GM12878 (cell line): ENCODE results near the gene CD300LG. TPM values are rescaled to one million over a fixed set of nuclear protein-coding genes. Genes with fewer than 3 reads are reported as not detected.
A peak's percentile ranks its signal among the peaks of the same experiment; 100 is the strongest.
"Not testable (repeated sequence)": the region's sequence is repeated elsewhere in the genome, so short reads cannot be mapped to it uniquely, and the experiment has no call there.

Source experiments
- ATAC-seq: fragments of 200-7000 bp; cut with Tn5 transposase; 3 replicates; pipeline ENCODE4 v1.9.1; 2020; ENCODE audit warnings: mild to moderate bottlenecking, moderate library complexity
- BruUV-seq: library from RNA; stranded (reverse); fragments of 400-500 nt; replicated peaks from 2 replicates; lab custom pipeline; 2021; lab: Mats Ljungman, UMichigan
- CTCF ChIA-PET: fragments of 300-600 bp; sonication (Branson Sonifier 250); formaldehyde crosslinking; extraction: SDS; loops from one replicate; lab custom pipeline; 2021; ENCODE audit warnings: inconsistent platforms; lab: Yijun Ruan, JAX
- POLR2A ChIA-PET: fragments of 350-600 bp; formaldehyde crosslinking; extraction: SDS; loops from one replicate; lab custom pipeline; 2021; ENCODE audit warnings: inconsistent platforms; lab: Charles Lee
- RAD21 ChIA-PET: fragments of 300-600 bp; sonication (Branson Sonifier 250); formaldehyde crosslinking; loops from one replicate; lab custom pipeline; 2023; ENCODE audit warnings: antibody characterized with exemption; ENCODE audit not compliant: unreplicated experiment; lab: Charles Lee
- SMC1A ChIA-PET: fragments of 300-600 bp; sonication (Branson Sonifier 250); formaldehyde crosslinking; loops from one replicate; lab custom pipeline; 2023; ENCODE audit not compliant: unreplicated experiment, uncharacterized antibody; lab: Charles Lee
- DNase-seq: peaks from one replicate; pipeline ENCODE4 v3.0.0-alpha.2; 2011; ENCODE audit warnings: low read depth, low spot score
- FAIRE-seq: peaks from 3 replicates; lab custom pipeline; 2011; peaks lifted over from hg19 to GRCh38; lab: Jason Lieb, UNC
- H2AFZ ChIP-seq: 2 replicates; pipeline ENCODE4 v1.6.0; 2011; ENCODE audit warnings: low read depth, low read length, control low read depth; ENCODE audit not compliant: control insufficient read depth
- H3K27ac ChIP-seq: 2 replicates; pipeline ENCODE4 v1.5.1; 2011; ENCODE audit warnings: control low read depth; ENCODE audit not compliant: control insufficient read depth, insufficient read depth
- H3K27me3 ChIP-seq, 2 experiments: replicated peaks in 1 of 2; 2 replicates each; pipeline versions ENCODE4 v1.6.0 to v1.6.1; 2011; ENCODE audit warnings: low read length in 1 of 2; ENCODE audit not compliant: control insufficient read depth in 2 of 2, insufficient read depth in 2 of 2
- H3K36me3 ChIP-seq, 2 experiments: 2 replicates each; pipeline ENCODE4 v1.5.1; 2011; ENCODE audit warnings: low read length in 1 of 2; ENCODE audit not compliant: control insufficient read depth in 2 of 2, insufficient read depth in 2 of 2
- H3K4me1 ChIP-seq: 2 replicates; pipeline ENCODE4 v1.6.1; 2011; ENCODE audit warnings: mild to moderate bottlenecking, low read length, moderate library complexity, mixed read lengths; ENCODE audit not compliant: control insufficient read depth, insufficient read depth
- H3K4me2 ChIP-seq: 2 replicates; pipeline ENCODE4 v1.6.0; 2011; ENCODE audit warnings: control low read depth; ENCODE audit not compliant: control insufficient read depth, insufficient read depth
- H3K4me3 ChIP-seq: fragments of 200-600 bp; sonication (generic); 2 replicates; pipeline ENCODE4 v1.5.1; 2016
- H3K79me2 ChIP-seq: 2 replicates; pipeline ENCODE4 v1.6.0; 2011; ENCODE audit warnings: low read length; ENCODE audit not compliant: control insufficient read depth, insufficient read depth
- H3K9ac ChIP-seq: 2 replicates; pipeline ENCODE4 v1.8.0; 2011; ENCODE audit warnings: low read length, control low read depth, mixed read lengths; ENCODE audit not compliant: control insufficient read depth, insufficient read depth
- H3K9me3 ChIP-seq: replicated peaks from 3 replicates; pipeline ENCODE4 v1.5.1; 2011; ENCODE audit warnings: mild to moderate bottlenecking, low read length; ENCODE audit not compliant: control insufficient read depth, insufficient read depth
- H4K20me1 ChIP-seq: 2 replicates; pipeline ENCODE4 v1.6.0; 2011; ENCODE audit not compliant: control insufficient read depth, insufficient read depth
- ESRRA ChIP-seq: IDR thresholded peaks from 2 replicates; pipeline ENCODE4 v1.6.1; 2012; ENCODE audit warnings: mild to moderate bottlenecking, low read length, improper control_type of control experiment
- SPI1 ChIP-seq: IDR thresholded peaks from 2 replicates; pipeline ENCODE4 v1.6.1; 2011; ENCODE audit warnings: low read depth, mild to moderate bottlenecking, low read length, moderate library complexity, borderline replicate concordance; ENCODE audit not compliant: insufficient read depth
- WGBS: methylation state at CpG from one replicate; pipeline ENCODE4 v1.1.6; 2016; ENCODE audit warnings: low lambda C conversion rate; ENCODE audit not compliant: insufficient replicate concordance, insufficient coverage; ENCODE audit errors: missing lambda C conversion rate; 5-methylcytosine and 5-hydroxymethylcytosine counted together
- in situ Hi-C: fragments of 300-500 bp; cut with MboI; formaldehyde crosslinking; loops from 9 replicates; pipeline ENCODE4 v1.14.3; 2018; ENCODE audit warnings: mixed read lengths
- intact Hi-C: fragments of 100-400 bp; cut with micrococcal nuclease; formaldehyde crosslinking; loops from one replicate; pipeline ENCODE4 v1.14.2; 2022; ENCODE audit not compliant: unreplicated experiment
- polyA plus RNA-seq, 11 experiments: library from polyadenylated mRNA; depleted of rRNA in 4 of 11; unstranded in 6 of 11; stranded (reverse) in 5 of 11; fragments of >200 nt; fragmentation: Nextera tagmentation in 4 of 11; fragmentation: Illumina TruSeq in 1 of 11; extraction: Ambion mirVana in 4 of 11; extraction: Trizol in 1 of 11; gene quantifications; 1 replicate in 1 of 11; 2 replicates in 10 of 11; pipeline versions ENCODE4 v1.2.1 to v1.2.3, GENCODE V29; 2011 to 2016; ENCODE audit warnings: inconsistent platforms in 2 of 11, missing spikeins in 2 of 11, low read depth in 1 of 11
- total RNA-seq, 4 experiments: library from RNA; depleted of rRNA in 3 of 4; stranded (reverse); fragments of >200 nt in 3 of 4; fragmentation: Illumina TruSeq in 1 of 4; extraction: Trizol in 1 of 4; gene quantifications; 2 replicates each; pipeline versions ENCODE4 v1.2.1 to v1.2.3, GENCODE V29; 2013 to 2021

Gene CD300LG
- total and polyA plus RNA-seq, 10 of the 15 experiments (the other 5 are each of a cell fraction or from before 2014, with no cell fraction given) = not detected

- H3K4me1 ChIP-seq = no peaks in the 10 kb centered on the region
- 27% methylated on average over 10 of the region's 10 CpGs for WGBS
- in situ Hi-C loops = no loop called here
- H3K27me3 ChIP-seq = no peaks in the 10 kb centered on the region; a peak in 1 of 4 replicates
- H3K4me3 ChIP-seq = no peak overlapping the region
- no TSS peak for BruUV-seq
- DNase-seq (no peak), FAIRE-seq (no peak), ATAC-seq (no peak)
- RAD21 ChIA-PET = no interaction called here
- SMC1A ChIA-PET = interaction anchor here (1.1 kb wide), 1 partner anchor 10 kb away, joined by 3 read pairs; no protein-coding TSS in a partner anchor
- no peak overlapping the region for H3K27ac ChIP-seq
- no peaks in the 10 kb centered on the region for H3K79me2 ChIP-seq
- no peaks in the 10 kb centered on the region for H3K9me3 ChIP-seq
- no peaks in the 10 kb centered on the region for H3K36me3 ChIP-seq
- no peak overlapping the region for H3K4me2 ChIP-seq
- no peak overlapping the region for H3K9ac ChIP-seq
- CTCF ChIA-PET = interaction anchor here (1.0 to 2.2 kb wide), 3 partner anchors 10 to 22 kb away, joined by 5 to 9 read pairs (median 5); partner anchors contain the start of gene CD300LG
- H4K20me1 ChIP-seq = no peaks in the 10 kb centered on the region
- H2AFZ ChIP-seq = no peak overlapping the region
- intact Hi-C loops = no loop called here
- POLR2A ChIA-PET = no interaction called here
- TF ChIP-seq ESRRA = no peak
- TF ChIP-seq SPI1 = peak; percentile 72; the same call in 1 of the 2 replicates
These were observed 21.4 kb downstream of the CD300LG start for GRCh38 chr17:43868226-43868994.

- FAIRE-seq, in situ Hi-C loops, intact Hi-C loops, H3K4me3 ChIP-seq, ATAC-seq, H3K27ac ChIP-seq, H4K20me1 ChIP-seq, H3K4me1 ChIP-seq, H3K9me3 ChIP-seq, POLR2A ChIA-PET, BruUV-seq, H2AFZ ChIP-seq, RAD21 ChIA-PET, H3K27me3 ChIP-seq, DNase-seq, SMC1A ChIA-PET, H3K4me2 ChIP-seq, H3K79me2 ChIP-seq, H3K36me3 ChIP-seq, H3K9ac ChIP-seq: not testable (repeated sequence)
- 22% methylated on average over 6 of the region's 6 CpGs for WGBS
- CTCF ChIA-PET = interaction anchor here (1.0 to 1.8 kb wide), 2 partner anchors 9 to 11 kb away, joined by 5 read pairs; no protein-coding TSS in a partner anchor
These were observed 22.1 kb downstream of the CD300LG start for GRCh38 chr17:43869031-43869430.
